Upper lobe of right lung (tissue), 1 donor: ENCODE results near the gene APP. TPM values are rescaled to one million over a fixed set of nuclear protein-coding genes. Genes with fewer than 3 reads are reported as not detected.
A peak's percentile ranks its signal among the peaks of the same experiment; 100 is the strongest.

Experiments used
- ATAC-seq: fragments of 200-7000 bp; cut with Tn5 transposase; one replicate; pipeline ENCODE4 v1.9.1; 2020; ENCODE audit warnings: mild to moderate bottlenecking, moderate library complexity
- DNase-seq: peaks from one replicate; pipeline ENCODE4 v3.0.0-alpha.2; 2020
- H3K27ac ChIP-seq: fragments of 200-600 bp; one replicate; pipeline ENCODE4 v1.8.0; 2022
- H3K27me3 ChIP-seq: fragments of 200-600 bp; one replicate; pipeline ENCODE4 v1.8.0; 2022; ENCODE audit warnings: mild to moderate bottlenecking
- H3K36me3 ChIP-seq: fragments of 200-600 bp; one replicate; pipeline ENCODE4 v1.8.0; 2022
- H3K4me1 ChIP-seq: fragments of 200-600 bp; one replicate; pipeline ENCODE4 v1.8.0; 2022
- H3K4me3 ChIP-seq: fragments of 200-600 bp; one replicate; pipeline ENCODE4 v1.8.0; 2022; ENCODE audit warnings: mild to moderate bottlenecking
- H3K9me3 ChIP-seq: fragments of 200-600 bp; one replicate; pipeline ENCODE4 v1.8.0; 2022
- CTCF ChIP-seq: fragments of 200-600 bp; IDR thresholded peaks from one replicate; pipeline ENCODE4 v1.8.0; 2022; ENCODE audit warnings: antibody characterized with exemption
- intact Hi-C: fragments of 100-400 bp; cut with DNase I; formaldehyde crosslinking; loops from one replicate; pipeline ENCODE4 v1.11.0; 2022
- total RNA-seq: library from RNA; stranded (reverse); fragmentation: NEBNext Ultra II Directional; extraction: Animal tissue kit (Norgen Biotek cat#: 25700); gene quantifications from one replicate; pipeline ENCODE4 v1.2.1, GENCODE V29; 2021
- donor health status: DM: no; HTN: yes; CAD: no; lungs with severe emphysema.

The APP gene
- total RNA-seq, 1 donor from 2014 or later: 480 TPM

GRCh38 chr21:25970254-25970930 is 200.2 kb downstream of the APP start:
- no peak for DNase-seq
- Histone ChIP-seq H3K27me3 (no peaks in the 10 kb centered on the region), H3K4me1 (peaks cover 12% of the 10 kb centered on the region), H3K9me3 (no peaks in the 10 kb centered on the region), H3K27ac (no peak overlapping the region), H3K4me3 (no peak overlapping the region), H3K36me3 (peaks cover 25% of the 10 kb centered on the region)
- intact Hi-C loops: no loop called here
- TF ChIP-seq CTCF: no peak
- no peak for ATAC-seq

- DNase-seq (no peak), ATAC-seq (no peak)
- H3K4me3 ChIP-seq: no peak overlapping the region
- intact Hi-C loops: no loop called here
- peaks cover under 1% of the 10 kb centered on the region for H3K36me3 ChIP-seq
- TF ChIP-seq CTCF: no peak
- no peaks in the 10 kb centered on the region for H3K27me3 ChIP-seq
- no peak overlapping the region for H3K27ac ChIP-seq
- H3K9me3 ChIP-seq: no peaks in the 10 kb centered on the region
- peaks cover 22% of the 10 kb centered on the region for H3K4me1 ChIP-seq
These were observed 202.6 kb downstream of the APP start for GRCh38 chr21:25967901-25968438.

- no peaks in the 10 kb centered on the region for H3K36me3 ChIP-seq
- no peak for DNase-seq
- H3K27me3 ChIP-seq: no peaks in the 10 kb centered on the region
- no peak for TF ChIP-seq CTCF
- no peaks in the 10 kb centered on the region for H3K9me3 ChIP-seq
- intact Hi-C loops: no loop called here
- peaks cover 27% of the 10 kb centered on the region for H3K4me1 ChIP-seq
- H3K27ac ChIP-seq: peak overlapping the region; percentile 48
- H3K4me3 ChIP-seq: no peak overlapping the region
- ATAC-seq: peak; percentile 84
These were observed 203.2 kb downstream of the APP start for GRCh38 chr21:25967181-25967900.

GRCh38 chr21:25965951-25966707 is 204.4 kb downstream of the APP start:
- Histone ChIP-seq H3K4me3 (no peak overlapping the region), H3K4me1 (peaks cover 31% of the 10 kb centered on the region), H3K9me3 (no peaks in the 10 kb centered on the region), H3K27ac (no peak overlapping the region), H3K36me3 (no peaks in the 10 kb centered on the region), H3K27me3 (no peaks in the 10 kb centered on the region)
- no peak for TF ChIP-seq CTCF
- DNase-seq (no peak), ATAC-seq (no peak)
- intact Hi-C loops: no loop called here

GRCh38 chr21:25964926-25965325 is 205.6 kb downstream of the APP start:
- intact Hi-C loops: no loop called here
- H3K36me3 ChIP-seq: no peaks in the 10 kb centered on the region
- H3K9me3 ChIP-seq: no peaks in the 10 kb centered on the region
- H3K27ac ChIP-seq: no peak overlapping the region
- DNase-seq: no peak
- H3K4me1 ChIP-seq: peaks cover 31% of the 10 kb centered on the region
- no peaks in the 10 kb centered on the region for H3K27me3 ChIP-seq
- ATAC-seq: no peak
- H3K4me3 ChIP-seq: no peak overlapping the region
- TF ChIP-seq CTCF: no peak
